GM18499 (cell line): Measurements from ENCODE around the gene KRTAP12-3.
"Not testable (repeated sequence)": the region's sequence is repeated elsewhere in the genome, so short reads cannot be mapped to it uniquely, and the experiment has no call there.

Experiments used
- ATAC-seq: cut with Tn5 transposase; IDR thresholded peaks from one replicate; pipeline ENCODE4 v1.9.1; 2021; ENCODE audit warnings: moderate number of reproducible peaks; ENCODE audit not compliant: insufficient read depth, unreplicated experiment

The KRTAP12-3 gene, protein sequence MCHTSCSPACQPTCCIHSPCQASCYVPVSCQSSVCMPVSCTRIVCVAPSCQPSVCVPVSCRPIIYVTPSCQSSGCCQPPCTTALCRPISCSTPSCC

DNA sequence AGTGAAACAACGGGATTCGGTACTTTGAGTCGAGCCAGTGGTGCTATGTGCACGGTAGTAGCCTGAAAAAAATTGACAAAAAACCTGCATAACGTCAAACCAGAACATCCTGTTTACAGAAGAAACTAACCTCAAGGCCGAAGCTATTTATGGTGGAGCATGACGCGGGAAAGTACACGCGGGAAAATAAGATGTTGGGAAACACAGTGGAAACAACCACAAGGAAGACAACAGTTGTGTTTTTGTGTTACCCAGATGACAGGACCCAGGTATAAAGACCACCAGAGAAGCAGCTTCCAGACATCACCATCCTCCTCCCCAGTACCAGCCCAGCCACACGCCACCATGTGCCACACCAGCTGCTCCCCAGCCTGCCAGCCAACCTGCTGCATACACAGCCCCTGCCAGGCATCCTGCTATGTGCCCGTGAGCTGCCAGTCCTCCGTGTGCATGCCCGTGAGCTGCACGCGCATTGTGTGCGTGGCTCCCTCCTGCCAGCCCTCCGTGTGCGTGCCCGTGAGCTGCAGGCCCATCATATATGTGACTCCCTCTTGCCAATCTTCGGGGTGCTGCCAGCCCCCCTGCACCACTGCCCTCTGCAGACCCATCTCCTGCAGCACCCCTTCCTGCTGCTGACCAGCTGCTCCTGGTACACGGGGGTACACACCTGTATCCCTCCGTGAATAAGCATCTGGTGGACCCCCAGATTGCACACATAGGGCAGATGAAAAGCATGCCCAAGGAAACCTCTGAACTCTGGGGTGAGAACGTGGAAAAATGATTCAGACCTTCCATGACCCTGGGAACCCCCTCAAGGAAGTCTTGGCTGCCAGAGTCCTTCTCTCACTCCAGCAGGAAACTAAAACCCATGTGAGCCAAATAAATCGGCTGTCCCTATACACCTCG lies at the start of gene KRTAP12-3:
Gene KRTAP12-3 (plus strand): TSS at position 298 of the 906 bp plus-strand sequence. CDS start 48 bp downstream, at position 346.
- ATAC-seq, result no peak

- no peak for ATAC-seq
Measured at GRCh38 chr21:44609193-44609592, 48.5 kb upstream of the KRTAP12-3 start.

GRCh38 chr21:44610157-44610843 lies 47.4 kb upstream of the KRTAP12-3 start:
- ATAC-seq, result not testable (repeated sequence)

GRCh38 chr21:44611551-44611950 lies 46.2 kb upstream of the KRTAP12-3 start:
- ATAC-seq, result no peak

- ATAC-seq, result no peak
Measured at GRCh38 chr21:44612029-44612486, 45.7 kb upstream of the KRTAP12-3 start, which contains the start of gene KRTAP10-8. Gene KRTAP10-8, plus strand, starts transcription at chr21:44612079. Its CDS starts 22 bp downstream, at chr21:44612101.

DNA sequence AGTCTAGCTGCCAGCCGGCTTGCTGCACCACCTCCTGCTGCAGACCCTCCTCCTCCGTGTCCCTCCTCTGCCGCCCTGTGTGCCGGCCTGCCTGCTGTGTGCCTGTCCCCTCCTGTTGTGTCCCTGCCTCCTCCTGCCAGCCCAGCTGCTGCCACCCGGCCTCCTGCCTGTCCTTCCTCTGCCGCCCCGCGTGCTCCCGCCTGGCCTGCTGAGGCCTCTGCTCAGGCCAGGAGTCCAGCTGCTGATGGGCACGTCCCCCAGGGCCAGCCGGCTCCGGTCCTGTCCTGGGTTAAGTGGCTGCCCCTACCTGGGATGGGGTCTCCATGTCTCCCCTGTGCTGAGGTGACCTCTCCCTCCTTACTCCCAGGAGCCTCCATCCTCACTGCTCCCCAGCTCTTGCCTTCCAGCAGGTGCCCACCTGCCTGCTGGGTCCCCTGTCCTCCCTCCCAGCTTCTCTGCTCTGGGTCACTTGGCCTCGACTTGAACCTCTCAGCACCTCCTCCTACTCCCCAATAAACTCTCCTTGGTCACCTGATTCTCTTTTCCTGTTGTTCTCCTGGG lies 45.0 kb upstream of the KRTAP12-3 start:
- ATAC-seq, result no peak

GRCh38 chr21:44613386-44614155 lies 44.2 kb upstream of the KRTAP12-3 start:
- no peak for ATAC-seq

- ATAC-seq, result no peak
Measured at GRCh38 chr21:44614161-44614631, 43.5 kb upstream of the KRTAP12-3 start.

GRCh38 chr21:44614961-44615391 lies 42.8 kb upstream of the KRTAP12-3 start:
- no peak for ATAC-seq

GRCh38 chr21:44615466-44615865 lies 42.3 kb upstream of the KRTAP12-3 start:
- ATAC-seq, result no peak

- no peak for ATAC-seq
Measured at GRCh38 chr21:44615911-44616590, 41.7 kb upstream of the KRTAP12-3 start.

- ATAC-seq, result no peak
Measured at GRCh38 chr21:44616591-44616926, 41.2 kb upstream of the KRTAP12-3 start.

- ATAC-seq, result no peak
Measured at GRCh38 chr21:44617071-44617501, 40.6 kb upstream of the KRTAP12-3 start.

- ATAC-seq, result no peak
Measured at GRCh38 chr21:44618504-44618903, 39.2 kb upstream of the KRTAP12-3 start.

DNA sequence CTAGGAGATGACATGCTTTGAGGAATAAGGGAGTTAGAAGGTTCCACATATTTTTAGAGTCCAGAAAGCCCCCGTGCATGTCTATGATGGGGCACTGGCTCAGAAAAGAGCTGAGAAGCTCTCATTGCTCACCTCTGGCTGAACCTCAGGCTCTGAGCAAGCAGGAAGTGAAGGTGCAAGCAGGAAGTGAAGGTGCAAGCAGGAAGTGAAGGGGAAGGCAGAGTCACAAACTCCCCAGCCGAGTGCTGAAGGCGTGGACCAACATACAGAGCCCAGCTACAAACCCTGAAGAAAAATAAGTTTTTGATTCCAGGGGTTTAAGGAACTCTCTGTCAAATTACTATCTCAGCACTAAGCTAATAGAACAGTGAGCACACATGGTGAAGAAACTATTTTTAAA lies 38.8 kb upstream of the KRTAP12-3 start:
- ATAC-seq, result no peak

- ATAC-seq, result no peak
Measured at GRCh38 chr21:44619886-44620285, 37.8 kb upstream of the KRTAP12-3 start.

- no peak for ATAC-seq
Measured at GRCh38 chr21:44623575-44623974, 34.2 kb upstream of the KRTAP12-3 start.

DNA sequence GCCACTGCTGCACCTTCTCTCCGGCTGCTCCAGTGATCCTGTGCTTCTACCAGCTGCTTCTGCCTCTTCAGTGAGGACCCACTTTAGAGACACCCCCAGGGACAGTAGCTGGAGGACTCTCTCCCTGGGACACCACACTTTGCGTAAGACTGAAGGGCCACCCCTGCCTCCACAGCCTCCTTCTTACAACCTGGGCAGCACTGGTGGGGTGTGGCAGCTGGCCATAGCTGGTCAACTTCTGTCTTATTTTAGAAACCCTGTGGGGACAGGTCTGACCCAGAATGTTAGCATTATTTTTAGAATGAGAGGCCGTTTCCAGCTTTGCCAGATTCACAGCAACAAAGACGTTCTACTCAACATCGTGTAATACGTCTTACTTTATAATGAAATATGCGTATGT lies 32.0 kb upstream of the KRTAP12-3 start:
- no peak for ATAC-seq

GRCh38 chr21:44626262-44626661 lies 31.5 kb upstream of the KRTAP12-3 start:
- no peak for ATAC-seq
